ENCODE results near the gene TMEM9B.

- TF ChIP-seq CTCF (IDR thresholded peaks at IDR 0.05 in 4 of 5, conservative IDR thresholded peaks at IDR 0.05 in 1 of 5) (no peak), POLR2A (IDR thresholded peaks at IDR 0.05) (no peak)
Observed at GRCh38 chr11:8932564-8933180, 31.6 kb downstream of the TMEM9B start, which contains the start of gene C11orf16.

All from gastrocnemius medialis (tissue), 4 donors.